Breast epithelium (tissue), 4 donors: Measurements from ENCODE around the gene LRRTM4. TPM values are rescaled to one million over a fixed set of nuclear protein-coding genes. Genes with fewer than 3 reads are reported as not detected.

Experiments
- DNase-seq, 2 donors: peaks; one replicate each; pipeline ENCODE4 v3.0.0-alpha.2; 2019; ENCODE audit warnings: low spot score in 2 of 2
- H3K27ac ChIP-seq, 2 donors: fragments of 200-600 bp; sonication (generic) in 1 of 2; one replicate each; pipeline ENCODE4 v1.5.1; 2016 to 2019; ENCODE audit warnings: mild to moderate bottlenecking in 1 of 2
- H3K27me3 ChIP-seq, 2 donors: fragments of 200-600 bp; sonication (generic) in 1 of 2; one replicate each; pipeline versions ENCODE4 v1.5.1 to v1.6.0; 2017 to 2019; ENCODE audit warnings: control low read depth in 1 of 2, mild to moderate bottlenecking in 1 of 2
- H3K36me3 ChIP-seq: fragments of 200-600 bp; one replicate; pipeline ENCODE4 v1.5.1; 2019
- H3K4me1 ChIP-seq, 2 donors: fragments of 200-600 bp; sonication (generic); one replicate each; pipeline ENCODE4 v1.5.1; 2016 to 2019; ENCODE audit warnings: control low read depth in 1 of 2
- H3K4me3 ChIP-seq, 3 donors: fragments of 200-600 bp; sonication (generic); 1 replicate in 2 of 3; 2 replicates in 1 of 3; pipeline ENCODE4 v1.5.1; 2016 to 2019; ENCODE audit warnings: mild to moderate bottlenecking in 3 of 3, moderate library complexity in 2 of 3
- H3K9me3 ChIP-seq, 2 donors: fragments of 200-600 bp; sonication (generic) in 1 of 2; one replicate each; pipeline ENCODE4 v1.5.1; 2016 to 2019; ENCODE audit warnings: control low read depth in 1 of 2
- POLR2A ChIP-seq: fragments of 450-650 bp; IDR thresholded peaks from one replicate; pipeline ENCODE4 v1.6.1; 2016; ENCODE audit warnings: antibody characterized with exemption, mild to moderate bottlenecking, moderate library complexity
- POLR2AphosphoS5 ChIP-seq, 3 donors: sonication (generic); formaldehyde crosslinking; IDR thresholded peaks; one replicate each; pipeline ENCODE4 v1.6.1; 2017; ENCODE audit warnings: antibody characterized with exemption in 3 of 3
- intact Hi-C: fragments of 100-400 bp; cut with DNase I; formaldehyde crosslinking; loops from one replicate; pipeline ENCODE4 v1.15.1; 2023; ENCODE audit warnings: low total_unique reads
- total RNA-seq, 3 donors: library from RNA; depleted of rRNA; stranded (reverse); fragments of >200 nt; gene quantifications; one replicate each; pipeline ENCODE4 v1.1.0, GENCODE V29; 2016
- TF ChIP-seq, protein P1 (sequence below), 3 donors: fragments of 450-650 bp; IDR thresholded peaks; one replicate each; pipeline ENCODE4 v1.5.1; 2016 to 2017; ENCODE audit warnings: antibody characterized with exemption in 3 of 3, mild to moderate bottlenecking in 3 of 3, moderate library complexity in 3 of 3

The LRRTM4 gene
- total RNA-seq, 3 donors from 2014 or later, result 0.16 to 1.6 TPM; not detected in 1

DNA sequence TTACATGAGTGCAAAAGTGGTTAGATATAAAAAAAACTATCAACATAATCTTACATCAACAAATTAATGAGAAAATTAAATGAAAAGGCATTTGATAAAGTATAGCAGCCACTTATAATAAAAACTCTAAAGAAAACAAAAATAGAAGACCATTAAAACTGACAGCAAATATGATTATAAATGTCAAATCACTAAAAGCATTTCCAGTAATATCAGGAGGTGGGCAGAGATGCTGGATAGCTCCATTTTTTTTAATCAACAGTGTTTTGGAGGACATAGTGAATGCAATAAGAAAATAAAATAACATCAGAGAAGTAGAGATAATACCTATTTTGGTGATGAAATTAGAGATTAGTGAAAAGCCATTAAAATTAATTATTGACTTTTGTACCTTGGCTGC, 173.4 kb downstream of the LRRTM4 start:
- Histone ChIP-seq H3K4me1 (no peaks in the 10 kb centered on the region), H3K9me3 (peaks cover 0 to 14% of the 10 kb centered on the region in 2 donors), H3K27ac (no peak overlapping the region), H3K4me3 (no peak overlapping the region), H3K36me3 (peaks cover 12% of the 10 kb centered on the region), H3K27me3 (no peaks in the 10 kb centered on the region)
- TF ChIP-seq POLR2A (no peak), POLR2AphosphoS5 (IDR thresholded peaks at IDR 0.05) (no peak)
- TF ChIP-seq, protein P1, sequence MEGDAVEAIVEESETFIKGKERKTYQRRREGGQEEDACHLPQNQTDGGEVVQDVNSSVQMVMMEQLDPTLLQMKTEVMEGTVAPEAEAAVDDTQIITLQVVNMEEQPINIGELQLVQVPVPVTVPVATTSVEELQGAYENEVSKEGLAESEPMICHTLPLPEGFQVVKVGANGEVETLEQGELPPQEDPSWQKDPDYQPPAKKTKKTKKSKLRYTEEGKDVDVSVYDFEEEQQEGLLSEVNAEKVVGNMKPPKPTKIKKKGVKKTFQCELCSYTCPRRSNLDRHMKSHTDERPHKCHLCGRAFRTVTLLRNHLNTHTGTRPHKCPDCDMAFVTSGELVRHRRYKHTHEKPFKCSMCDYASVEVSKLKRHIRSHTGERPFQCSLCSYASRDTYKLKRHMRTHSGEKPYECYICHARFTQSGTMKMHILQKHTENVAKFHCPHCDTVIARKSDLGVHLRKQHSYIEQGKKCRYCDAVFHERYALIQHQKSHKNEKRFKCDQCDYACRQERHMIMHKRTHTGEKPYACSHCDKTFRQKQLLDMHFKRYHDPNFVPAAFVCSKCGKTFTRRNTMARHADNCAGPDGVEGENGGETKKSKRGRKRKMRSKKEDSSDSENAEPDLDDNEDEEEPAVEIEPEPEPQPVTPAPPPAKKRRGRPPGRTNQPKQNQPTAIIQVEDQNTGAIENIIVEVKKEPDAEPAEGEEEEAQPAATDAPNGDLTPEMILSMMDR (IDR thresholded peaks at IDR 0.05), result no peak
- no peak for DNase-seq
- intact Hi-C loops, result no loop called here

DNA sequence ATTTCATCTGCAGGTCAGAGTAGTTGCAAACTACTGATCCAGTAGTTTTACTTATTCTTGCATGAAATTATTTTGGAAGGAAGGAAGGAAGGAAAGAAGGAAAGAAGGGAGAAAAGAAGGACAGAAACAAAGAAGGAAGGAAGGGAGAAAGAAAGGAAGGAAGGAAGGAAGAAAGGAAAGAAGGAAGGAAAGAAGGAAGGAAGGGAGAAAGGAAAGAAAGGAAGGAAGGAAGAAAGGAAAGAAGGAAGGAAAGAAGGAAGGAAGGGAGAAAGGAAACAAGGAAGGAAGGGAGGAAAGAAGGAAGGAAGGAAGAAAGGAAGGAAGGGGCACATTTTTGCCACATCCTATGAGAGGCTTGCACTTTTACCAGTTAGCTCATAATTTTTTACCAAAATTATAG, 186.2 kb downstream of the LRRTM4 start:
- Histone ChIP-seq H3K9me3 (peaks cover 6 to 19% of the 10 kb centered on the region in 2 donors), H3K27me3 (no peaks in the 10 kb centered on the region), H3K27ac (no peak overlapping the region), H3K36me3 (no peaks in the 10 kb centered on the region), H3K4me1 (no peaks in the 10 kb centered on the region), H3K4me3 (no peak overlapping the region)
- TF ChIP-seq, protein P1 (IDR thresholded peaks at IDR 0.05), result no peak
- DNase-seq, result no peak
- intact Hi-C loops, result no loop called here

DNA sequence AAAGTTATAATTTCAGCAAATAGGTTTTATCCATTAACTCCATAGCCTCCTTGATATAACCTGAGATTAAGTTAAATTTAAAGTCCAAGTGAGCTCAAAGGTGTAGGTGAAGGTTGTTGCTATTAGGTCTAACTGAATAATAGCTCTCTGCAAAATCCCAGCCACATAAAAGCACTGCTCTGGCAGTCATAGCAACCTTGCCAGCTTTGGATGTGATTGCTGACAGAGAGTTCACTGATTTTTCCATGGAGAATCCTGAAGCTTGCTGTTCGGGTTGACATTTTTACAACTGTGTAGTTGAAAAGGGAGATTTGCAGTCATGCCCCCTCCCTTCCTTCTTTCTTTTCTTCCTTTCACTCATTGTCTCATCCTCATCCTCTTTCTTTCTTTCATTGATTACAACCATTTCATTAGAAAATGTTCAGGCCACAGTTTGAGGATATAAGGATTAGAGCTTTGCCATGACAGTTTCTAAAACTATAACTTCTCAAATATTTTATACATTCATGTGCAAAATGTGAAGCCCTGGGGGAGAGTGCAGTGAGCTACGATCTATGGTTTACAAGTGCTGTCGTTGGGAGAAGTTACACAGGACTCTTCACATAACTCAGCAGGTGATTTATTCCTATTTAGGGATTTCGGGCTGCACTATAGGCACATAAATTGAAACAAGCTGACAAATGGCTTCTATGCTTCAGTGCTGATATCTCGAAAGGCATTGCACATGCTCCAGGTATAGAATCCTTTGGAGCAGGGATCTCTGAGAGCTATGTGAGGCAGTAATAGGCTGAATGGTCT, 193.8 kb downstream of the LRRTM4 start:
- TF ChIP-seq, protein P1 (IDR thresholded peaks at IDR 0.05), result no peak
- TF ChIP-seq POLR2AphosphoS5 (IDR thresholded peaks at IDR 0.05), result no peak
- no peak for TF ChIP-seq POLR2A
- Histone ChIP-seq H3K9me3 (peaks cover 1 to 7% of the 10 kb centered on the region in 2 donors), H3K27ac (no peak overlapping the region), H3K4me3 (no peak overlapping the region), H3K36me3 (no peaks in the 10 kb centered on the region), H3K27me3 (no peaks in the 10 kb centered on the region), H3K4me1 (no peaks in the 10 kb centered on the region)
- no peak for DNase-seq
- intact Hi-C loops, result no loop called here

DNA sequence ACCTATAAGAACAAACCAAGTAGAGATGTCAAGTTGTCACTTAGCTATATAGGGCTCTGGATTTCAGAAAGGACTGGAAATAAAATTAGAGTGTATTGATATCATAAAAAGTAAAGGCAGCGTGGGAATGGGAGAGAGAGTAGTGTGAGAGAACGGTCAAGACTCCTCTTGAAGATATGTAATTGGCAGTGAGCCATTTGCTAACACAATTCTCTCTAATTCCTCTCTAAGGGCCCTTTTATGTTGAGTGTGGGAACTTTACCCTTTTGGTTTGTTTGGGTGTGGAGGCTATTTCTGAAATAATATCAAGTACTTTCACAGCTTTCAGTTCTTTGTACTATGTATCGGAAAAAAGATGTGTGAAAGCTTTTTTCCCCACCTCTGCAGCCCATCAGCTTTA, 196.8 kb downstream of the LRRTM4 start:
- no peak for DNase-seq
- Histone ChIP-seq H3K27ac (no peak overlapping the region), H3K36me3 (no peaks in the 10 kb centered on the region), H3K4me1 (no peaks in the 10 kb centered on the region), H3K27me3 (no peaks in the 10 kb centered on the region), H3K4me3 (no peak overlapping the region), H3K9me3 (no peaks in the 10 kb centered on the region)
- TF ChIP-seq POLR2AphosphoS5 (IDR thresholded peaks at IDR 0.05) (no peak), POLR2A (no peak)
- TF ChIP-seq, protein P1 (IDR thresholded peaks at IDR 0.05), result no peak
- intact Hi-C loops, result no loop called here

DNA sequence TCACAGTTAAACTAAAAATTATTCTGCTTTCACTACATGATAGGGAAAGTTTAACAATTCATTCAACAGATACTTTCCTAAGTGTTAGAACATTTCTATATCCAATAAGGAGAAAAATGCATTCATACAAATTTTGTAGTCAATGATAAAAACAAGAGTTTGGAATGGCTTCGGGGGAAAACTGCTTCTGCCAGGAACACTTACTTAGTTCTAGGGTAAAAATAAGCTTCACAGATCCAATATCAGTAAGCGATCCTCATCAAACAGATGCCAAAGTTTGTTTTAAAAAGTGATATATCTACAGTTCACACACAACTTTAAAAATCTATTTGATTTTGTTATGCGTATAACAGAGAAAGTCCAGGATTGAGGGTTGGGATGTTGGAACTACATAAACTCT, 199.7 kb downstream of the LRRTM4 start:
- no peaks in the 10 kb centered on the region for H3K4me1 ChIP-seq
- H3K27me3 ChIP-seq, result no peaks in the 10 kb centered on the region
- TF ChIP-seq, protein P1 (IDR thresholded peaks at IDR 0.05), result no peak
- TF ChIP-seq POLR2A (no peak), POLR2AphosphoS5 (IDR thresholded peaks at IDR 0.05) (no peak)
- no peaks in the 10 kb centered on the region for H3K9me3 ChIP-seq
- H3K36me3 ChIP-seq, result no peaks in the 10 kb centered on the region
- no peak overlapping the region for H3K4me3 ChIP-seq
- no peak overlapping the region for H3K27ac ChIP-seq
- intact Hi-C loops, result no loop called here
- no peak for DNase-seq
